HL-60/S4 (cell line): ENCODE measurements around the gene FAM111B.
"Not testable (repeated sequence)": the region's sequence is repeated elsewhere in the genome, so short reads cannot be mapped to it uniquely, and the experiment has no call there.

ENCODE experiments used
- in situ Hi-C: fragments of 300-500 bp; cut with MboI; formaldehyde crosslinking; loops from 2 replicates; pipeline ENCODE4 v1.14.3; 2022; ENCODE audit warnings: low sequenced_read_pairs

Gene FAM111B

GRCh38 chr11:59102259-59102765, 4.7 kb upstream of the FAM111B start:
- in situ Hi-C loops = no loop called here

- in situ Hi-C loops = not testable (repeated sequence)
These were observed 684 bp downstream of the FAM111B start for GRCh38 chr11:59107721-59108120.

GRCh38 chr11:59112494-59112893, 5.5 kb downstream of the FAM111B start:
- in situ Hi-C loops = no loop called here

- in situ Hi-C loops = no loop called here
These were observed 7.3 kb downstream of the FAM111B start for GRCh38 chr11:59114344-59114743.

- in situ Hi-C loops = no loop called here
These were observed 8.5 kb downstream of the FAM111B start for GRCh38 chr11:59115553-59115952.

- in situ Hi-C loops = no loop called here
These were observed 10.7 kb downstream of the FAM111B start for GRCh38 chr11:59117774-59118173.

- in situ Hi-C loops = no loop called here
These were observed 12.8 kb downstream of the FAM111B start for GRCh38 chr11:59119826-59120225.

GRCh38 chr11:59135648-59136461, 28.8 kb downstream of the FAM111B start:
- in situ Hi-C loops = no loop called here

GRCh38 chr11:59136551-59136950, 29.5 kb downstream of the FAM111B start:
- in situ Hi-C loops = not testable (repeated sequence)

GRCh38 chr11:59137190-59137589, 30.2 kb downstream of the FAM111B start:
- in situ Hi-C loops = no loop called here

GRCh38 chr11:59138643-59139042, 31.6 kb downstream of the FAM111B start:
- in situ Hi-C loops = no loop called here

GRCh38 chr11:59141191-59141590, 34.2 kb downstream of the FAM111B start:
- in situ Hi-C loops = no loop called here

GRCh38 chr11:59141673-59142460, 34.8 kb downstream of the FAM111B start:
- in situ Hi-C loops = no loop called here

- in situ Hi-C loops = no loop called here
These were observed 35.8 kb downstream of the FAM111B start, which contains the start of gene FAM111A for GRCh38 chr11:59142530-59143507. TSS of gene FAM111A (plus strand) at chr11:59142856. CDS start at chr11:59148873, 6,017 bp downstream.

GRCh38 chr11:59144096-59144495, 37.1 kb downstream of the FAM111B start:
- in situ Hi-C loops = no loop called here

GRCh38 chr11:59144579-59145345, 37.7 kb downstream of the FAM111B start:
- in situ Hi-C loops = no loop called here

- in situ Hi-C loops = no loop called here
These were observed 38.5 kb downstream of the FAM111B start for GRCh38 chr11:59145534-59145933.

GRCh38 chr11:59151761-59152160, 44.7 kb downstream of the FAM111B start:
- in situ Hi-C loops = no loop called here

GRCh38 chr11:59152312-59152951, 45.4 kb downstream of the FAM111B start:
- in situ Hi-C loops = no loop called here
